Ammon's horn (tissue), 1 donor: ENCODE data around the gene TMEM59L.

ENCODE experiments used
- DNase-seq: peaks from one replicate; pipeline ENCODE4 v3.0.0-alpha.2; 2016; ENCODE audit warnings: low spot score

The TMEM59L gene

DNA sequence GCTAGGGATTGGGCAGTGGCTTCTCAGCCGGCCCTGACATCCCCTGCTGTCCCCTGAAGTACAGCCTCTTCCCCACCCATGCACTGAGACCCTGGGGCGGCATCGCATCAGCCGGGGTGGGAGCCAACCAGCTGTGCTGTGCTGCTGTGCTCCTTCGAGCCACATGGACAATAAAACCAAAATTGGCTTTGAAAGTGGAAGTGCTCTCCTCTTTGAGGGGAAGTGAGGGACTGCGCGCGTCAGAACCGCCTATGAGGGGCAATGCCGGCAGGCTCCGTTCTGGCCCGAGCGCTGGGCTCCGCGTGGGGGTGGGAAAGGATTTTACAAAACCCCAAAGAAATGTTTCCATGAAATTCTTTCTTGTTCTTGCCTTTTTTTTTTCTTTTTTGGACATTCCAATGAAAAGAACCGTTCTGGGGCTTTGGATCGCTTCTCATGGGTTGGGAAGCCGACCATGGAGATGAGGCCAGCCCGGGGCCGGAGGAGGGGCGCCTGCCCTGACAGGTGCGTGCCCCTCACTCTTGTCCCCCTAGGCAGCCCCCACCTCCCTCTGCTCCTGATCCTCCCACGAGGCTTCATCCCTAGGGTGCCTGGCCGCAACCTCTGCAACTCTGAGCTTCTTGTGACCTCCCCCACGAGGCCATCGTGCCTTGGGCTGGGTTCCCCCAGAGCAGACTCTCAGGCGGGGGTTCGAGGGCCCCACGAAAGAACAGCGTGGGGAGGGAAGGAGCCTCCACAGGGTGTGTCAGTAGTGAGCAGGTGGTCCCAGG lies 46.8 kb downstream of the TMEM59L start:
- no peak for DNase-seq

DNA sequence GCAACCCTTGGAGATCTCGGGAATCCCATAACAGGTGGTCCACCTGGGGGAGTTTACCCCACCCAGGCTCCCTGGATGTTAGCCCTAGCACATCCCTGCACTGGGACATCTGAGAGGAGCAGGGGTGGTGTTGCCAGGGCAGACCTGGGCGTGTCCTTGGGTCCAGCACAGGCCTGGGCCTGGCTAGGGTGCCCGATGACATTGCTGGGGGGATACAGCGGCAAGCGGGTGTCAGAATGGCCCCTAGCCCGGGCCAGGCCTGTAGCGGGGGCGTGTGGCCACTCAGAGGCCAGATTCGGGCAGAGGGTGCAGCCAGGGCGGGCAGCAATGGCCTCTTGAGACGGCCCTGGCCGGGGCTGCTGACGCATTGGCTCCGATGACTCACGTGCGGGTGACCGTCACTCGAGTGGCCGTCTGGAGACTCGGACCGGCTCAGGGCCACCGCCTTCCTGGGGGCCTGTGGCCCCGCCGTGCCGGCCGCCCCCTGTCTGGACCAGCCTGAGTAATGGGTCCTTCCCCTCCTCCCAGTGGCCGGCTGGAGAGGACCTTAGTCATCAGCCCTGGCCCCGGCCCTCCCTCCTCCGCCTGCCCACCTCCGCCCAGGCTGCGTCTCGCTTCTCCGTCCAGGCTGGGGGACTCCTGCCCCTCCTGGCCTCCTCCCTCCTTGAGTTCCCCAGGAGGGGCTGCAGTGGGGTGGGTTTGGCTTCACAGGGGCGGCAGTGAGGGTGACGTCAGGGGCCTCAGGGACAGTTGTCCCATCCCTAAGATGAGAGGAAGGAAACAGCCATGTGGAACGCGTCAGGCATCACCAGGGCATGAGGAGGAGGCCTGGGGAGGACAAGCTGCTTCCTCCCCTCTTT lies 47.6 kb downstream of the TMEM59L start:
- no peak for DNase-seq

DNA sequence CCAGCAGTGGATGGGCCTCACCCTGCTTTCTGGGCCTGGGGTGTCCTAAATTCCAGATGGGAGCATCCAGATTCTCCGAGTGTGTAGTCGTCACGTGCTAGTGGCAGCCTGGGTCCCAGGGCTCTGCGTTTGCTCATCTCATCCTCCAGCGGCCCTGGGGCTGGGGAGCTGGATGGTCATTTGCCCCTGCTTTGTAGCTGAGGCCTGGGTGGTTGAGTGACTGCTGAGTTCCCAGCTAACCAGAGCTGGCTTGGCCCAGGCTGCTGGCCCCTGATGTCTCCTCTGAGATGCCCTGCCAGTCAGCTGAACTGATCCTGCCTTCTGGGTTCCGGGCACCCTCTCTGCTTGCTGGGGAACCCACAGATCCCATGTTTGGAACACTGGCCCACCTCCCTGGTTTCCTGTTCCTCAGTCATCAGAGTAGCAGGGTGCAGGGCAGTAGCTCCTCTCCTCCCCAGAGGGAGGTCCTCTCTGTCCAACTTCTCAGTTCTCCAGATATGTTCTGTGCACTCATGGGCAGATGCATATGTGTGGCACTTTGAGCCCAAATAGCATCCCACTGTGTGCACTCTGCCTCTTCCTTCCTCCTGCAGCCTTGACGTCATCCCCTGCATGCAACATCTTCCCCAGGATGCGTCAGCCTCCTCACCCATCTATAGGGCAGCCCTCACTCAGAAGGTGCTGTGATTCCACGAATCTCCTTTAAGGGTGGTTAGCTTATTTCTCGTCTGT lies 48.4 kb downstream of the TMEM59L start:
- DNase-seq: no peak

DNA sequence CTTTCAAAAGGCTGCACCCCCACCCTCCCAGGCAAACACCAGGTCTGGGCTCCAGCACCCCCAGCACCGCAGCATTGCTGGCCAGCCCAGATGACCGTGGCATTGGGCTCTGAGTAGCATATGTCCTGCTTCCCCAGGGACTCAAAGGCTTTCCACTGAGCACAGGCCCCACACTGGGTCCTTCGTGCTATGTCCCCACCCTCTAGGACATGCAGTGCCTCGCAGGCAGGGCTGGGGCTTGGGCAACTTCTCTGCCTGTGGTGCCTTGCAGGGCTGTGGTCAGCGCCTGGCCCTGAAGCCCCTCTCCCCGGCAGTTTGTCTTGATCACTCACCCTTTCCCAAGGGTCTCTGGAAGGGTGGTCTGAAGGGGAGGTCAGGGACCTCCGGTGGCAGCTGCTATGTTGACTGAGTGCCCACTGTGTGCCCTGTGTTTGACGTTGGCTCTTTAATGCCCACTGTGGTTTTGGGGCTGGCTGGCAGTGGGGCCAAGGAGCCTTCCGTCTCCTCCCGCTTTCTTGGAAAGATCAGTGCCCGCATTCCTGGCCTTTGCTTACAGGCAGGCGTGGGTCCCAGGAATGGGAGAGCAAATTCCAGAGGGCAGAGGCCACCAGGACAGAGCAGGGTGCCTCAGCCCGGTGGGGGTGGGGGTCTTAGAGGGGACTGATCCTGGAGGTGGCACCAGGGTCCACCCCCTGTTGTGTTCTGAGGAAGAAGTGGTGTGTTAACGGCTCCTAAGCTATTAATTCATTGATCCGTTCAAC lies 50.5 kb downstream of the TMEM59L start:
- DNase-seq: no peak

DNA sequence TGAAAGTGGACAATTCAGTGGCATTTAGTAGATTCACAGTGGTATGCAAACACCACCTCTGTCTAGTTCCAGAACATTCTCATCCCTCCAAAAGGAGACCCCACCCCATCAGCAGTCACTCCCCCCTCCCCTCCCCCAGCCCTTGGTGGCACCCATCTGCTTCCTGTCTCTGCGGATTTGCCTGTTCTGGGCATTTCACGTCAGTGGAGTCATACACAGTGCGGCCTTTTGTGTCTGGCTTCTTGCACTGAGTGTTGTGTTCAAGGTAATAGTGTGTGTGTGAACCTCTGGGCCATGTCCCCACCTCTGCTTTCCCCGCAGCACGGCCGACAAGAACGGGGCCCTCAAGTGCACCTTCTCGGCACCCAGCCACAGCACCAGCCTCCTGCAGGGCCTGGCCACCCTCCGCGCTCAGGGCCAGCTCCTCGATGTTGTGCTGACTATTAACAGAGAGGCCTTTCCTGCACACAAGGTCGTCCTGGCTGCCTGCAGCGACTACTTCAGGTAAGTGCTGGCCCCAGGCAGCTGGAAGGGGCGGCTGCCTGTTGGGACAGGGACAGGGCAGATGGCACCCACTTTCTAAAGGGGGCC lies 51.4 kb downstream of the TMEM59L start:
- DNase-seq: no peak

DNA sequence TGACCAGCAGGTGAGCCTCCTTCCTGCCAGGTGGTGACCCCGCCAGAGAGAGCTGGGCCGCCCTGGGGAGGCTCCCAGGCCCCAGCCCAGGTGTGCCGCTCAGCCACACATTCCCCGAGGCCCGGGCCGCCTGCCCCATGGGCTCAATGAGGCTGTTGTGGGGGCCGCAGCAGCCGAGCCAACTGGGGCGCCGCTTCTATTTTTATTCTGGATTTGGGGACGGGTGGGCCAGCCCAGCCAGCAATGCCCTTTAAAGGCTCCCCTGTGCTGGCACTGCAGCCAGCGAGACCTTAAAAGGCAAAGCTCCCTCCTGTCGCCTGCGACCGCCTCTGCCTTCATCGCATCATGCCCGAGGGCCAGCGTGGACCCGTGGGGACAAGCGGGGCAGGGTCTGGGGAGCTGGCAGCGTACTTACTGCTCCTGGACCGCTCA lies 53.1 kb downstream of the TMEM59L start:
- no peak for DNase-seq

DNA sequence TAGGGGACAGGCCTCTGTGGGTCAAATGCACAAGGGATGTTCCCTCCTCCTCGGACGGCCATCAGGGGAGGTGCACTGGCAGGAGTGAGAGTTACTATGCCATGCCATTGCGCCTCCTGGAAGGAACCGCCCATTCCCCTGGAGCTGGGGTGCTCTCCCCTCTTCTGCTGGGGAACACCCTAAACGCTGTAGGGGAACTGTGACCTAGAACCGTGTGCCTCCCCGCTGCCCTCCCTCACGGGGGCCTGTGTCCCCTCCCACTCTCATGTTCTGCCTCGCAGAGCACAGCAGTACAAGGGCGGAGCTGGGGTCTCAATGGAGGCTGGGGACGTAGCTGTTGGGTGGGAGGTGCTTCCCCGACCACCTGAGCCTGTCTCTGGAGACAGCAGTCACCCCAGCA lies 53.6 kb downstream of the TMEM59L start:
- no peak for DNase-seq

DNA sequence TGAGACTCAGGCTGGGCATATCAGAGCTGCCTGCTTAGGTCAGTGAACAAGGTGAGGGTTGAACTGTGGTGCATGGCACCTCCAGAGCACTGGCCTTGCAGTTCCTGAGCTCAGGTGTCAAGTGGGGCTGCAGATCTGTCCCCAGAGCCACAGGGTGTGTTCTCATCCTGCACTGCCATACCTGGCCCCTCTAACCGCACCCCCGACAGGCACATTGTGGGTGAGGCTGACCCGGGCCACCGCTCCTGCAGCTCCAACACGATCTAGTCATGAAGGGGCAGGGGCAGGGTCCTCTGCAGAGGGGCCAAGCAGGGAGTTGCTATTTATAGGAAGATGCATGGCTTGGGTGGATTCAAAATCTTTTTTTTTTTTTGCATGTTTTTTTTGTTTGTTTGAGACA lies 54.1 kb downstream of the TMEM59L start:
- no peak for DNase-seq

DNA sequence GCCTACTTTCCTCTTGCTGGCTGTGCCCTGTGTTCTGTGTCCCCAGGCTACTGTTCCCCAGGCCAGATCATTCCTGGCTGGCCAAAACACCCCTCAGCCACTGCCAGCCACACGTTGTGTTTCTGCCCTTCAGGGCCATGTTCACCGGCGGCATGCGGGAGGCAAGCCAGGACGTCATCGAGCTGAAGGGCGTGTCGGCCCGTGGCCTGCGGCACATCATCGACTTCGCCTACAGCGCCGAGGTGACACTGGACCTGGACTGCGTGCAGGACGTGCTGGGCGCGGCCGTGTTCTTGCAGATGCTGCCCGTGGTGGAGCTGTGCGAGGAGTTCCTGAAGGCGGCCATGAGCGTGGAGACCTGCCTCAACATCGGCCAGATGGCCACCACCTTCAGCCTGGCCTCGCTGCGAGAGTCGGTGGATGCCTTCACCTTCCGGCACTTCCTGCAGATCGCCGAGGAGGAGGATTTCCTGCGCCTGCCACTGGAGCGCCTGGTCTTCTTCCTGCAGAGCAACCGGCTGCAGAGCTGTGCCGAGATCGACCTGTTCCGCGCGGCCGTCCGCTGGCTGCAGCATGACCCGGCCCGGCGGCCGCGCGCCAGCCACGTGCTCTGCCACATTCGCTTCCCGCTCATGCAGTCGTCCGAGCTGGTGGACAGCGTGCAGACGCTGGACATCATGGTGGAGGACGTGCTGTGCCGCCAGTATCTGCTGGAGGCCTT lies 55.0 kb downstream of the TMEM59L start:
- DNase-seq: no peak

DNA sequence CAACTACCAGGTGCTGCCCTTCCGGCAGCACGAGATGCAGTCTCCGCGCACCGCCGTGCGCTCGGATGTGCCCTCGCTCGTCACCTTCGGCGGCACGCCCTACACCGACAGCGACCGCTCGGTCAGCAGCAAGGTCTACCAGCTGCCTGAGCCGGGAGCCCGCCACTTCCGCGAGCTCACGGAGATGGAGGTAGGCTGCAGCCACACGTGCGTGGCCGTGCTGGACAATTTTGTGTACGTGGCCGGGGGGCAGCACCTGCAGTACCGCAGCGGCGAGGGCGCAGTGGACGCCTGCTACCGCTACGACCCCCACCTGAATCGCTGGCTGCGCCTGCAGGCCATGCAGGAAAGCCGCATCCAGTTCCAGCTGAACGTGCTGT lies 55.6 kb downstream of the TMEM59L start:
- no peak for DNase-seq

DNA sequence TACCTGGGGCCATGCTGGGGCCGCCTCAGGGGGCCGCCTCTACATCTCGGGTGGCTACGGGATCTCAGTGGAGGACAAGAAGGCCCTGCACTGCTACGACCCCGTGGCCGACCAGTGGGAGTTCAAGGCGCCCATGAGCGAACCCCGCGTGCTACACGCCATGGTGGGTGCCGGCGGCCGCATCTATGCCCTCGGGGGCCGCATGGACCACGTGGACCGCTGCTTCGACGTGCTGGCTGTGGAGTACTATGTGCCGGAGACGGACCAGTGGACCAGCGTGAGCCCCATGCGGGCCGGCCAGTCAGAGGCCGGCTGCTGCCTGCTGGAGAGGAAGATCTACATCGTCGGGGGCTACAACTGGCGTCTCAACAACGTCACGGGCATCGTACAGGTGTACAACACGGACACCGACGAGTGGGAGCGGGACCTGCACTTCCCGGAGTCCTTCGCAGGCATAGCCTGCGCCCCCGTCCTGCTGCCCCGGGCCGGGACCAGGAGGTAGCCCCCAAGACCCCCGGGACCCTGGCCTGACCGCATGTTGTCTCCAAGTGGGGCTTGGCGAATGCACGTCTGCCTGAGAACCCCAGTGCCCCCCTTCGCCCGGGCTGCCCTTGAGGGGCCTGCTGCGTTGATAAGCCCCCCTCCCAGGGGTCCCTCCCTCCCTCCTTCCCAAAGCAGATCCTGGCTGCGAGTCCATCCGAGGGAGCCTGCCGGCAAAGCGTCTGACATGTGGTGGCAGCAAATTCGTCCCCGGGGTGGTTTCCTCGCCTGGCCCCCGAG lies 56.3 kb downstream of the TMEM59L start:
- no peak for DNase-seq

DNA sequence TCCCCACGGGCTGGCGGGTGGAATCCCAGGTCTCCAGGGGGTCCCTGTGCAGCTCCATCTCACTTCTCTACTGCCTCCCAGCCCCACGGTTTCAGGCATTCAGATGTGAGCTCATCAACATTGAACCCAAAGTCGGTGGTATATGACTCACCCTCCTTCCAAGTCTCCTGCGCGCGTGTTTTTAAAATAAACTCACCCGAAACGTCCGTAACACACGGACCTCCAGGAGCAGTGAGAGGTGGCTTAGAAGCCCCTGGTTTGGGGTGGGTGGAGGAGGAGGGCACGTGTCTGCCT lies 56.8 kb downstream of the TMEM59L start:
- no peak for DNase-seq

DNA sequence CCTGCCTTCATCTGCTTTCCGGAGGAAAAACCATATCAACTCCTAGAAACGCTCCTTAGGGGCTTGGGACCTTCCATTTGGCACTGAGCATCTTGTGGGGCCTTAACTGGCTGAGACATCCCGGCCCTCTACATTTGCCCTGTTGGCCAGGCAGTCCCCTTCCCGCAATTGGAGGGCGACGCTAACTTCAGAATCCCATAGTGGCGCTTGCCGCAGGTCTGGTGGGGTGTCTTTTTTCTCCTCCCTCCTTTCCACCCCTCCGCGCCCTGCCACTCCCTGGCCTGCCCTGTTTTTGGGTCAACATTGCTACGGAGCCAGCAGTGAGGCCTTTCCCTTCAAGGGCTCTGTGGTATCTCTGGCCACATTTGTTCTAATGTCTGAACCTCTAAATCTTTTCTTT lies 57.2 kb downstream of the TMEM59L start:
- DNase-seq: no peak

DNA sequence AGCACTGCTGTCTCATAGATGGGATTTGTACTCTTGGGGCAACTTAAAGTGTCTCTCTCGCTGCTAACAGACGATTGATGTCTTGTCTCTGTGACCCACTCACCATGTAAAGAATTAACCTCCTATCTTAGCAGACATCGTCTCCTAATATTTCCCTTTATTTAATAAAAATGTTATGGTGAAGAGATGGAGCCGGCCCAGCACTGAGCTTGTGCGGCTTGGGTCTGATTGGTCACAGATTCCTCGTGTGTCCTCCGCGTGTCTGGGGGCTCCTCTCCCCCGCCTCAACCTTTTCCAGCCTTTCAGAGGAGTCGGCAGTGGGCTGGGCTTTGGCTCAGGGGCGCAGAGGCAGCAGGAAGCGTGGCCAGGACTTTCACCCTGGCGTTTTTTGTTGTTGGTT lies 57.6 kb downstream of the TMEM59L start:
- DNase-seq: no peak
